ENCODE data around the gene ZFYVE27.

Gene ZFYVE27

DNA sequence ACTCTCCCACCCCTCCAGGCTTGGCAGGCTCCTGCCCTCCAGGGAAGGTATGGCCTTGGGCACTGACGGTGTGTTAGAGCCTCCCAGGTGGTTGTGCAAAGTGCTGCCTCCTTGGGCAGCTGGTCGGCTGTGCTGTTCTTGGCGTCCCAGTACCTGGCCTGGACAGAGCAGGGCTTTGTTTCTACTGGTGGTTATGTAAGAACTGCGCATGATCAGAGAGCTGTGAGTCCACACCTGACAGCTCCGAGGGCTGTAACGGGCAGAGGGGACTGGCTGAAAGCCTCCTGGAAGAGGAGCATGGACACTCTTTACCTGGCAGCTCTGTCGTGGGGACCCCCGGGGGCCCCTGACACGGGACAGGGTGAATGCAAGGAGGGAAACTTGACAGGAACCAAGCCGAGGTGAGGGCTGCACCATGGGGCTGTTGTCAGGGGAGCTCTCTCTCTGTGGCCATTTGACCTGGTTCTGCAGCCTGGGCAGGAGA lies 37.9 kb downstream of the ZFYVE27 start:
- H3K27ac ChIP-seq (ENCODE audit: low read depth, low read length), result no peak overlapping the region
- H3K4me1 ChIP-seq (ENCODE audit: insufficient read depth, low read length), result peaks cover 5% of the 10 kb centered on the region; the same call in 1 of the 2 replicates
- H3K27me3 ChIP-seq (ENCODE audit: insufficient read depth, low read length), result peaks cover 41% of the 10 kb centered on the region
- 87% methylated on average over 10 of the region's 10 CpGs for WGBS
- H3K9me3 ChIP-seq (ENCODE audit: insufficient read depth, low read depth, low read length), result no peaks in the 10 kb centered on the region
- no peak overlapping the region for H3K9ac ChIP-seq (ENCODE audit: low read depth, low read length)
- H3K4me3 ChIP-seq (ENCODE audit: low read length), result no peak overlapping the region
- H3K36me3 ChIP-seq (ENCODE audit: insufficient read depth, low read length), result no peaks in the 10 kb centered on the region

DNA sequence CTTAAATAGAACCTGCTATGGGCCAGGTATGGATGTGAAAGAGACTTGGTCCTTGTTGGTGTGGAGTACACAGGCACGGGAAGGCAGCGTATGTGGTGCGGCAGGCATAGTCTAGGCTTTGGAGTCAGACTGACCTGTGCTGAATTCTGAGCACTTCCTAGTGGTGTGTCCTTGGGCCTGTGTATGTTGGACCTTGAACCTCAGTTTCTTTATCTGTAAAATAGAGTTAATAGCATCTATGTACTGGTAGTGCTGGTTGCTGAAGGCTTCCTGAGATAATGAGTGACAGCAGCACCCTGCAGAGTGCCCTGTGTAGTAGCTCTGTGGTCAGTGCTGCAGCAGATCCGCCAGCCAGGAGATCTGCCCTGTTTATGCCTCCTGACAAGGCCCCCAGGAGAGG lies 40.2 kb downstream of the ZFYVE27 start:
- Histone ChIP-seq H3K9ac (ENCODE audit: low read depth, low read length) (no peak overlapping the region), H3K9me3 (ENCODE audit: insufficient read depth, low read depth, low read length) (no peaks in the 10 kb centered on the region), H3K4me1 (ENCODE audit: insufficient read depth, low read length) (peaks cover 15% of the 10 kb centered on the region), H3K27me3 (ENCODE audit: insufficient read depth, low read length) (peaks cover 19% of the 10 kb centered on the region), H3K36me3 (ENCODE audit: insufficient read depth, low read length) (no peaks in the 10 kb centered on the region), H3K27ac (ENCODE audit: low read depth, low read length) (no peak overlapping the region), H3K4me3 (ENCODE audit: low read length) (no peak overlapping the region)
- 94% methylated on average over 4 of the region's 4 CpGs for WGBS

DNA sequence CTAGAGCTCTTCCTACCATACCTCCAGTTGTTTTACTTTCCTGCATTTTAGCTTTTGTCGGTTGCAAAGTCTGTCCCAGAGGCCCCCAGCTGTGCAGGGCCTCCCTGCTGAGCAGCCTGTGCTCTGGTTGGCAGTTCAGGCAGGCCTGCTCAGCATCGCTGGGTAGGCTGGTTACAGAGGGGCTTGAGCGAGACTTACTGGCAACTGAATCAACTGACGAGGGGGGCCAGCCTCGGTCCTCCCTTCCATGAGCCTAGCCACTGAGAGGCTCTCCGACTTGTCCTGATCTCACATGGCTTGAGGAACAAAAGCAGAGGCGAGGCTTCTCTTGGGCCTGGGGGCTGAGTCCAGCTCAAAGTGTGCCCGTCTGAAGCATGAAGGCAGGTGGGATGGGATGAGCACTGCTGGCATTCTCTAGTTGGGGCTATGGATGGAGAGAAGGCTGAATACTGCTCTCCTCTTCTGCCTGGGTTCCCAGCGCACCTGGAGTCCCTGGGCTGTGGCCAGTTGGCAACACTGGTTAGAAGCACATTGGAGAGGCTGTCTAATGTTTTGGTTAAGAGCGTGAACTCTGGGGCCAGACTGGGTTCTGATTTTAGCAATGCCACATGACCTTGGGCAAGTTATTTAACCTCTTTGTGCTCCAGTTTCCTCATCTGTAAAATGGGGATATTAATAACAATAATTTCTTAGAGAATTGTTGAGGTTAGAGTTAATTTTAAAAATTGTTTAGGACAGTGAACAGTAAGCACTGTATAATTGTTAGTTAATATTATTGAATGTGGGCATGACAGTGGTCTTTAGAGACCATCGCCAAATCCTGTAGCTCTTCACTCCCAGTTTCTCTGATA lies 41.7 kb downstream of the ZFYVE27 start:
- H3K4me1 ChIP-seq (ENCODE audit: insufficient read depth, low read length), result peaks cover 15% of the 10 kb centered on the region
- peaks cover 4% of the 10 kb centered on the region for H3K27me3 ChIP-seq (ENCODE audit: insufficient read depth, low read length)
- H3K9ac ChIP-seq (ENCODE audit: low read depth, low read length), result no peak overlapping the region
- no peaks in the 10 kb centered on the region for H3K36me3 ChIP-seq (ENCODE audit: insufficient read depth, low read length)
- no peak overlapping the region for H3K27ac ChIP-seq (ENCODE audit: low read depth, low read length)
- WGBS, result 55% methylated on average over 11 of the region's 11 CpGs
- no peak overlapping the region for H3K4me3 ChIP-seq (ENCODE audit: low read length)
- H3K9me3 ChIP-seq (ENCODE audit: insufficient read depth, low read depth, low read length), result no peaks in the 10 kb centered on the region

- 91% methylated on average over 4 of the region's 4 CpGs for WGBS
- H3K27ac ChIP-seq (ENCODE audit: low read depth, low read length), result no peak overlapping the region
- no peaks in the 10 kb centered on the region for H3K36me3 ChIP-seq (ENCODE audit: insufficient read depth, low read length)
- no peak overlapping the region for H3K4me3 ChIP-seq (ENCODE audit: low read length)
- H3K4me1 ChIP-seq (ENCODE audit: insufficient read depth, low read length), result peaks cover 15% of the 10 kb centered on the region
- no peaks in the 10 kb centered on the region for H3K27me3 ChIP-seq (ENCODE audit: insufficient read depth, low read length)
- H3K9me3 ChIP-seq (ENCODE audit: insufficient read depth, low read depth, low read length), result no peaks in the 10 kb centered on the region
- H3K9ac ChIP-seq (ENCODE audit: low read depth, low read length), result no peak overlapping the region
Observed at GRCh38 chr10:97779492-97779891, 42.6 kb downstream of the ZFYVE27 start.

GRCh38 chr10:97779975-97780374 lies 43.0 kb downstream of the ZFYVE27 start:
- no peaks in the 10 kb centered on the region for H3K27me3 ChIP-seq (ENCODE audit: insufficient read depth, low read length)
- H3K4me1 ChIP-seq (ENCODE audit: insufficient read depth, low read length), result peaks cover 15% of the 10 kb centered on the region
- H3K27ac ChIP-seq (ENCODE audit: low read depth, low read length), result no peak overlapping the region
- H3K9ac ChIP-seq (ENCODE audit: low read depth, low read length), result no peak overlapping the region
- 100% methylated on average over 2 of the region's 3 CpGs for WGBS
- H3K36me3 ChIP-seq (ENCODE audit: insufficient read depth, low read length), result no peaks in the 10 kb centered on the region
- H3K4me3 ChIP-seq (ENCODE audit: low read length), result no peak overlapping the region
- H3K9me3 ChIP-seq (ENCODE audit: insufficient read depth, low read depth, low read length), result no peaks in the 10 kb centered on the region

GRCh38 chr10:97780841-97781617 lies 44.1 kb downstream of the ZFYVE27 start:
- Histone ChIP-seq H3K36me3 (ENCODE audit: insufficient read depth, low read length) (no peaks in the 10 kb centered on the region), H3K27ac (ENCODE audit: low read depth, low read length) (peak overlapping the region; percentile 41; the same call in 1 of the 2 replicates), H3K9ac (ENCODE audit: low read depth, low read length) (no peak overlapping the region), H3K4me1 (ENCODE audit: insufficient read depth, low read length) (peaks cover 15% of the 10 kb centered on the region), H3K9me3 (ENCODE audit: insufficient read depth, low read depth, low read length) (no peaks in the 10 kb centered on the region), H3K27me3 (ENCODE audit: insufficient read depth, low read length) (no peaks in the 10 kb centered on the region), H3K4me3 (ENCODE audit: low read length) (no peak overlapping the region)
- 54% methylated on average over 7 of the region's 7 CpGs for WGBS

GRCh38 chr10:97781618-97782331 lies 44.8 kb downstream of the ZFYVE27 start:
- Histone ChIP-seq H3K4me1 (ENCODE audit: insufficient read depth, low read length) (peaks cover 15% of the 10 kb centered on the region), H3K9ac (ENCODE audit: low read depth, low read length) (no peak overlapping the region), H3K27ac (ENCODE audit: low read depth, low read length) (no peak overlapping the region; the same call in 1 of the 2 replicates), H3K27me3 (ENCODE audit: insufficient read depth, low read length) (no peaks in the 10 kb centered on the region), H3K9me3 (ENCODE audit: insufficient read depth, low read depth, low read length) (no peaks in the 10 kb centered on the region), H3K4me3 (ENCODE audit: low read length) (no peak overlapping the region), H3K36me3 (ENCODE audit: insufficient read depth, low read length) (no peaks in the 10 kb centered on the region)
- 62% methylated on average over 14 of the region's 14 CpGs for WGBS

DNA sequence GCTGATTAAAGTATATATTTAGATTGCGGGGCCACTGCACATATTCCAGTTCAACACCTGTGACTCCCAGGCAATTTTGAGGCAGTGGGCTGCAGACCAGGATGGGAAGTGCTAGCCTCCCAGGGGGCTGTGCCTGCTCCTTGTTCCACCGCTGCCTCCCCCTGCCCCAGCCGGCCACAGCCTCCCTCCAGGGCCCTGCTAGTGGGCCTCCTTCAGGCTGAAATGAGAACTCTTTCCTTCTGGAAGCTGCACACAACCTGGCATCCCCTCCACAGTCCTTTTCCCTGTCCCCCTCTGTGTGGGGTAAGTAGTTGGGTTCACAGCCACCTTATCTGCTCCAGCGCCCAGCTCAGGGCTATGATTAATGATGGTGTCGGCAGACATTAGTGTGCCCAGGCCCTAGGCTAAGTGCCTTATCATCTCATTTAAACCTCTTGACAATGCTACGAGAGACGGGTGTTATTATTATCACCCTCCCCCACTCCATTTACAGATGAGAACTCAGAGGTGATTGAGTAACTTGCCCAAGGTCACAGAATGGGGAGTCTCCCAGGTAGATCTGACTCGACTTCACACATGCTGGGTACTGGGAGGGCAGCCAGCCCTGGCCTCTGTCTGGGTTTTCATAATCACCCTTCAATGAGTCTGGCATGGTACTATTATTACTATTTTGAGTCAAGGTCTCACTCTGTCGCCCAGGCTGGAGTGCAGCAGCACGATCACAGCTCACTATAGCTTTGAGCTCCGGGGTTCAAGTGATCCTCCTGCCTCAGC lies 45.7 kb downstream of the ZFYVE27 start:
- 80% methylated on average over 11 of the region's 11 CpGs for WGBS
- no peak overlapping the region for H3K9ac ChIP-seq (ENCODE audit: low read depth, low read length)

DNA sequence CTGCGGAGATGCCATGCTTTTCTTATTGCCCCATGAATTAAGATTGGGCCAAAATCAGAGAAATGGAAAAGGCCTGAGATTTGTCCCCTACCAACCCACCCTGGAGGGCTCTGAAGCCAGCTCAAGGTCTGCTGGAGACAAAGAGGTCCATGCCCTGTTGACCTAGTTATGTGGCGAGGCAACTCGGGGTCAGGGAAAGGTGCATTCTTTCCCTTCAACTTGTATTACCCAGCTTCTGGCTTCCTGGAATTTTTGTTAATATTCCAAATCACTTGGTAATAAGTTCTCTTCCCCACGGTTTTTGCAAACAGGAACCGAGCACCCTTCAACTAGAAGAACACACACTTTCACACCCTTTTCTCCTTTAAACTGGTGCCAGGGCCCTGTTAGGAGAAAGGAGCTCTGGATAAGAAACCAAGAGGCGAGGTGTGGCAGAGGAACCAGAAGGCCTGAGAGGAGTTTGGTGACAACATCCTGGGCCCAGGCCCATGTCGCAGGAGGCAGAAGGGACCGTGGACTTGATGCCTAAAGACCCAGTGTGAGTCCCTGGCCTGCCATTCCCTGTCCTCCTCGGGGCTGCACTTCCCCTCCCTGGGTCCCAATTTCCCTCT lies 47.4 kb downstream of the ZFYVE27 start:
- 88% methylated on average over 9 of the region's 9 CpGs for WGBS
- Histone ChIP-seq H3K4me3 (ENCODE audit: low read length) (no peak overlapping the region), H3K9me3 (ENCODE audit: insufficient read depth, low read depth, low read length) (no peaks in the 10 kb centered on the region), H3K27me3 (ENCODE audit: insufficient read depth, low read length) (no peaks in the 10 kb centered on the region), H3K9ac (ENCODE audit: low read depth, low read length) (no peak overlapping the region), H3K36me3 (ENCODE audit: insufficient read depth, low read length) (no peaks in the 10 kb centered on the region), H3K27ac (ENCODE audit: low read depth, low read length) (no peak overlapping the region), H3K4me1 (ENCODE audit: insufficient read depth, low read length) (peaks cover 15% of the 10 kb centered on the region)

More for the DNA sequence above, 45.7 kb downstream of the ZFYVE27 start:
- peaks cover 15% of the 10 kb centered on the region for H3K4me1 ChIP-seq (ENCODE audit: insufficient read depth, low read length)
- H3K9me3 ChIP-seq (ENCODE audit: insufficient read depth, low read depth, low read length), result no peaks in the 10 kb centered on the region
- no peaks in the 10 kb centered on the region for H3K27me3 ChIP-seq (ENCODE audit: insufficient read depth, low read length)
- H3K27ac ChIP-seq (ENCODE audit: low read depth, low read length), result no peak overlapping the region
- no peaks in the 10 kb centered on the region for H3K36me3 ChIP-seq (ENCODE audit: insufficient read depth, low read length)
- no peak overlapping the region for H3K4me3 ChIP-seq (ENCODE audit: low read length)

GRCh38 chr10:97785231-97785630 lies 48.3 kb downstream of the ZFYVE27 start:
- peaks cover 15% of the 10 kb centered on the region for H3K4me1 ChIP-seq (ENCODE audit: insufficient read depth, low read length)
- no peak overlapping the region for H3K27ac ChIP-seq (ENCODE audit: low read depth, low read length)
- no peaks in the 10 kb centered on the region for H3K36me3 ChIP-seq (ENCODE audit: insufficient read depth, low read length)
- no peak overlapping the region for H3K9ac ChIP-seq (ENCODE audit: low read depth, low read length)
- no peaks in the 10 kb centered on the region for H3K27me3 ChIP-seq (ENCODE audit: insufficient read depth, low read length)
- H3K9me3 ChIP-seq (ENCODE audit: insufficient read depth, low read depth, low read length), result no peaks in the 10 kb centered on the region
- H3K4me3 ChIP-seq (ENCODE audit: low read length), result no peak overlapping the region
- WGBS, result 91% methylated on average over 3 of the region's 5 CpGs
